ENCODE data around the gene GALNT11. TPM values are rescaled to one million over a fixed set of nuclear protein-coding genes. Genes with fewer than 3 reads are reported as not detected.

GALNT11 gene
- total RNA-seq (10 to 100 TPM; 35.7 to 48.2 (median 40.4) TPM), polyA plus RNA-seq (10 to 100 TPM in 2 of 3 donors, 1 to 10 TPM in 1; 8.8 to 20.5 (median 12.6) TPM)

DNA sequence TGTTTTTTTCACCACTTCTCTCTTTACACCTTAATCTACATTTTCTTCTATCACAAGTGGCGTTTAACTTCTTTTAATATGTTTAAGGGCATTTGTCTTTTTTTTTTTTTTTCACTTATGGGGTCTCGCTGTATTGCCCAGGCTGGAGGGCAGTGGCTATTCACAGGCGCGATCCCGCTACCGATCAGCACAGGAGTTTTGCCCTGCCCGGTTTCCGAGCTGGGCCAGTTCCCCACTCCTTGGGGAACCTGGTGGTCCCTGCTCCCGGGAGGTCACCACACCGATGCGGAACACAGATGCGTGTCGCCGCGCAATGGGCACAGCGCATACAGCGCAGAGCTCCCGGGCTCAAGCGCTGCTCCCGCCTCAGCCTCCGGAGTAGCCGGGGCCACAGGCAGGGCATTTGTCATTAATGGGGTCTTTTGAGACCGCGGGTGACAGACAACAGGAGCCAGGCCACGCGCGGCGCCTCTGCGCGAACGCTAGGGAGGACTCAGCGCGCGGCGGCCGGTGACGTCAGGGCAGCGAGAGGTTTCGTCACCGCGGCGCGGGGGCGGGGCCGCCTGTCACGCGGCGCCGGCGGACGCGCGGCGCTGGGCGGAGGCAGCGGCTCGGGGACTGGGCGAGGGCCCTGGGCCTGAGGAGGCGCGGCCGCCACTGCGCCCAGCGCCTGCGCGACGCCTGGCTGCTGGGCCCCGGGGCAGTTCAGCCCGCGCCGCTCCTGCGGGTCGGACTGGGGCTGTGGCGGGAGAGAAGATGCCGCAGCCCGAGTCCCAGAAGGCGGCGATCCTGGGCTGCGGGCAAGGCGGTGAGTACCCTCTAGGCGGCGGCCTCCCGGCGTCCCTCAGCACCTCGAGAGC, at the start of gene GALNT11:
GALNT11 (plus strand) TSS at position 598 of the 860 bp plus-strand sequence. CDS start 68,554 bp downstream, outside the sequence.
- H3K36me3 ChIP-seq: peaks cover 0 to 8% (median 1%) of the 10 kb centered on the region in 4 donors
- intact Hi-C loops (cut with DNase I): loop anchor here (5.0 to 10.0 kb wide), 3 partner anchors 151 to 732 kb away; partner anchors contain the start of genes ACTR3B and PRKAG2
- H3K4me1 ChIP-seq: peaks cover 0 to 20% (median 13%) of the 10 kb centered on the region in 4 donors
- peak within 1 kb of the TSS; percentile 89 to 94 (median 92) for H3K27ac ChIP-seq
- H3K4me3 ChIP-seq: peak within 1 kb of the TSS; percentile 63 to 86 (median 82)
- no peaks in the 10 kb centered on the region for H3K9me3 ChIP-seq
- H3K27me3 ChIP-seq: no peaks in the 10 kb centered on the region
- WGBS, 2 donors: 3 to 4% methylated on average over 84 of the region's 84 CpGs
- DNase-seq: peak; percentile 93
- TF ChIP-seq POLR2AphosphoS5 (IDR thresholded peaks at IDR 0.05) (peak; percentile 79 to 92 (median 87)), POLR2A (IDR thresholded peaks at IDR 0.05) (peak in 1 of 2 donors; percentile 23), EP300 (IDR thresholded peaks at IDR 0.05) (no peak)
- TF ChIP-seq, protein P1, sequence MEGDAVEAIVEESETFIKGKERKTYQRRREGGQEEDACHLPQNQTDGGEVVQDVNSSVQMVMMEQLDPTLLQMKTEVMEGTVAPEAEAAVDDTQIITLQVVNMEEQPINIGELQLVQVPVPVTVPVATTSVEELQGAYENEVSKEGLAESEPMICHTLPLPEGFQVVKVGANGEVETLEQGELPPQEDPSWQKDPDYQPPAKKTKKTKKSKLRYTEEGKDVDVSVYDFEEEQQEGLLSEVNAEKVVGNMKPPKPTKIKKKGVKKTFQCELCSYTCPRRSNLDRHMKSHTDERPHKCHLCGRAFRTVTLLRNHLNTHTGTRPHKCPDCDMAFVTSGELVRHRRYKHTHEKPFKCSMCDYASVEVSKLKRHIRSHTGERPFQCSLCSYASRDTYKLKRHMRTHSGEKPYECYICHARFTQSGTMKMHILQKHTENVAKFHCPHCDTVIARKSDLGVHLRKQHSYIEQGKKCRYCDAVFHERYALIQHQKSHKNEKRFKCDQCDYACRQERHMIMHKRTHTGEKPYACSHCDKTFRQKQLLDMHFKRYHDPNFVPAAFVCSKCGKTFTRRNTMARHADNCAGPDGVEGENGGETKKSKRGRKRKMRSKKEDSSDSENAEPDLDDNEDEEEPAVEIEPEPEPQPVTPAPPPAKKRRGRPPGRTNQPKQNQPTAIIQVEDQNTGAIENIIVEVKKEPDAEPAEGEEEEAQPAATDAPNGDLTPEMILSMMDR (IDR thresholded peaks at IDR 0.05): peak in 1 of 4 experiments; percentile 28

DNA sequence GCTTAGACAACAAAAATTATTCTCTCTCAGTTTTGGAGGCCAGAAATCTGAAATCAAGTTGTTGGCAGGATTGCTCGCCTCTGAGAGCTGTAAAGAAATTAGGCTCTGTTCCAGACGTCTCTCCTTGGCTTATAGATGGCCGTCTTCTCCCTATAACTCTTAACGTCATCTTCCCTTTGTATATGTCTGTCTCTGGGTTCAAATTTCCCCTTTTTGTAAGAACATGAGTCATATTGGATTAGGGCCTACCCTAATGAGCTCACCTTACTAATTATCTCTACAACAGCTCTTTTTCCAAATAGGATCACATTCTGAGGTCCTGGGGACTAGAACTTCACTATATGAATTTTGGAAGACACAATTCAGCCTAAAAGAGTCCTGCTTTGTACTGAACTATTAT, 46.9 kb upstream of the GALNT11 start:
- intact Hi-C loops (cut with DNase I): no loop called here
- no peaks in the 10 kb centered on the region for H3K9me3 ChIP-seq
- 30 to 65% methylated on average over 4 of the region's 4 CpGs for WGBS, 2 donors

DNA sequence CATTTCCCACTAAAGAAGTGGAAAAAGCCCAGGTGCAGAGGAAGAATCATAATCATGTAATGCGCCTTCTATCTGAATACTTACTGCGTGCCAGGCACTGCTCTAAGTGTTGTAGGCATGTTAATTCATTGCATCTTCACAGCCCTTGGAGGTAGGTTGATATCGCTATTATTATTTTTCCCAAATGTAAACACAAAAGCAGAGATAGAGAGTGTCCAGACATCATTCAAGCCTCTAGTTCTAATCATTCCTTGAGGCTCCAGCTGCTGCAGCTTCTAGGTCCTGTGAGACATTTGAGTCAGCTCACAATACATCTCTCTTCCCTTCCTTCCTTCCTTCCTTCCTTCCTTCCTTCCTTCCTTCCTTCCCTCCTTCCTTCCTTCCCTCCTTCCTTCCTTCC, 44.3 kb upstream of the GALNT11 start:
- Histone ChIP-seq H3K27ac (no peak overlapping the region), H3K4me1 (no peaks in the 10 kb centered on the region), H3K36me3 (no peaks in the 10 kb centered on the region), H3K27me3 (no peaks in the 10 kb centered on the region), H3K9me3 (no peaks in the 10 kb centered on the region), H3K4me3 (no peak overlapping the region)
- intact Hi-C loops (cut with DNase I): no loop called here
- DNase-seq: no peak
- WGBS, 2 donors: 79% methylated on average over 3 of the region's 3 CpGs
- TF ChIP-seq POLR2A (IDR thresholded peaks at IDR 0.05) (no peak), EP300 (IDR thresholded peaks at IDR 0.05) (no peak), POLR2AphosphoS5 (IDR thresholded peaks at IDR 0.05) (no peak)
- TF ChIP-seq, protein P1 (IDR thresholded peaks at IDR 0.05): no peak

More for the DNA sequence above, 46.9 kb upstream of the GALNT11 start:
- H3K27me3 ChIP-seq: no peaks in the 10 kb centered on the region
- no peaks in the 10 kb centered on the region for H3K36me3 ChIP-seq
- H3K4me1 ChIP-seq: no peaks in the 10 kb centered on the region
- no peak overlapping the region for H3K4me3 ChIP-seq
- DNase-seq: no peak
- no peak for TF ChIP-seq POLR2AphosphoS5 (IDR thresholded peaks at IDR 0.05)
- TF ChIP-seq, protein P1 (IDR thresholded peaks at IDR 0.05): no peak
- TF ChIP-seq POLR2A (IDR thresholded peaks at IDR 0.05): no peak
- no peak for TF ChIP-seq EP300 (IDR thresholded peaks at IDR 0.05)
- H3K27ac ChIP-seq: no peak overlapping the region

DNA sequence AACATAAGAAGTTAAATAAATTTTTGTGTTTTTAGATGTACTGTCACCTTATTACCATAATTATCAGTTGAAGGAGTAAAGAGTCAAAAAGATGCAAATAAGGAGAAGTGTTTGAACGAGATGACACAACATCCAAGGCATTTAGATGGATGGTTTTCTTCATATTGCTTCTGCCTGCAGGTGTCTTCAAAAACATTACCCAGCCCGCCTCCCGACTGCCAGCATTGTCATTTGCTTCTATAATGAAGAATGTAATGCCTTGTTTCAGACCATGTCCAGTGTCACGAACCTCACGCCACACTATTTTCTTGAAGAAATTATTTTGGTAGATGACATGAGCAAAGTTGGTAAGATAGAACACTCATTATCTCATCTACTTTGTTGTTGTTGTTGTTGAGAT, 42.7 kb upstream of the GALNT11 start:
- TF ChIP-seq POLR2AphosphoS5 (IDR thresholded peaks at IDR 0.05) (no peak), EP300 (IDR thresholded peaks at IDR 0.05) (no peak), POLR2A (IDR thresholded peaks at IDR 0.05) (no peak)
- TF ChIP-seq, protein P1 (IDR thresholded peaks at IDR 0.05): no peak
- Histone ChIP-seq H3K36me3 (no peaks in the 10 kb centered on the region), H3K9me3 (no peaks in the 10 kb centered on the region), H3K27me3 (no peaks in the 10 kb centered on the region), H3K4me1 (no peaks in the 10 kb centered on the region), H3K27ac (no peak overlapping the region), H3K4me3 (no peak overlapping the region)
- intact Hi-C loops (cut with DNase I): no loop called here
- no peak for DNase-seq
- 86 to 90% methylated on average over 5 of the region's 5 CpGs for WGBS, 2 donors

Measured in sigmoid colon (tissue), 7 donors.